GM12892 (cell line): Measurements from ENCODE around the gene AMZ1.
"Not testable (repeated sequence)": the region's sequence is repeated elsewhere in the genome, so short reads cannot be mapped to it uniquely, and the experiment has no call there.

Source experiments
- DNase-seq: peaks from one replicate; pipeline ENCODE4 v3.0.0; 2011; ENCODE audit not compliant: insufficient read length
- FAIRE-seq: peaks from 2 replicates; lab custom pipeline; 2011; peaks lifted over from hg19 to GRCh38; lab: Jason Lieb, UNC
- POLR2A ChIP-seq: IDR thresholded peaks from 2 replicates; pipeline ENCODE4 v1.6.1; 2011; ENCODE audit warnings: low read depth, low read length, control low read depth
- POLR2AphosphoS5 ChIP-seq: IDR thresholded peaks from 2 replicates; pipeline ENCODE4 v1.6.1; 2011; ENCODE audit warnings: low read depth, low read length, control low read depth
- TAF1 ChIP-seq: IDR thresholded peaks from 2 replicates; pipeline ENCODE4 v1.6.1; 2011; ENCODE audit warnings: low read depth, mild to moderate bottlenecking, control low read depth, low read length, borderline replicate concordance

Gene AMZ1

DNA sequence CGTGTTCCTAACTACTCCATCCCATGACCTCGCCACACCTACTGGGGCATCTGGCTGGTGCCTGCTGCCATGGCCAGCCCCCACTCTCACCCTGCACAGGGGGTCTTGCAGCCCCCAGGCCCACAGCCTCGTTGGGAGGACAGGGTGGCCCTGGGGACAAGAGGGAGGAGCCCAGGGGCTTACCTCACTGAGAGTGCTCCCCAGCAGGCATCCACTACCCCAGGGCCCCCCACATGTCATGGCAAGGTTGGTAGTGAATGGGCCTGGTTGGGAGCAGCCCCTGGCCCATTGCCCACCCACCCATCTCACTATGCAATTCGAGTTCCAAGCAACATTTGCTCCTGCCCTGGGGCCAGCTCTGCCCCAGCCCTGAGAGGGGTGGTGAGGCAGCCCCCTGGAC is 24.0 kb upstream of the AMZ1 start:
- no peak for DNase-seq
- TF ChIP-seq POLR2A (no peak), TAF1 (no peak)
- FAIRE-seq = no peak

DNA sequence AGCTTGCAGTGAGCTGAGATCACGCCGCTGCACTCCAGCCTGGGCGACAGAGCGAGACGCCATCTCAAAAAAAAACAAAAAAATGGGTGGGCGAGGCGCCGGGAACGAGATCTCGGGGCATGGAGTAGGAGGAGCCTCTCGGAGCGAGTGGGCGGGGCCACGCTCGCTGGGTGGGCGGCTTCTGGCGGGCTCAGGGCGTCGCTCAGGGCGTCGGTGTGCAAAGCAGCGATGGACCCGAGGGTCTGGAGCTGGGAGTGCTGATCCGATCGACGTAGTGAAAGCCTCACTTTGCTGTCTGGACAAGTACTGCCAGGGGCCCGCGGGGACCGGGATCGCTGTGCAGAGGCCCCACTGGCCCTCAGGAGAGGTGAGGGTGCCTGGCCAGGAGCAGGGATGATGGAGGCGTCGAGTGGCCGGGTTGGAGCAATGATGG is 22.6 kb upstream of the AMZ1 start:
- FAIRE-seq (no peak), DNase-seq (no peak)
- no peak for TF ChIP-seq POLR2AphosphoS5
- TF ChIP-seq POLR2A = no peak
- TF ChIP-seq TAF1 = no peak

DNA sequence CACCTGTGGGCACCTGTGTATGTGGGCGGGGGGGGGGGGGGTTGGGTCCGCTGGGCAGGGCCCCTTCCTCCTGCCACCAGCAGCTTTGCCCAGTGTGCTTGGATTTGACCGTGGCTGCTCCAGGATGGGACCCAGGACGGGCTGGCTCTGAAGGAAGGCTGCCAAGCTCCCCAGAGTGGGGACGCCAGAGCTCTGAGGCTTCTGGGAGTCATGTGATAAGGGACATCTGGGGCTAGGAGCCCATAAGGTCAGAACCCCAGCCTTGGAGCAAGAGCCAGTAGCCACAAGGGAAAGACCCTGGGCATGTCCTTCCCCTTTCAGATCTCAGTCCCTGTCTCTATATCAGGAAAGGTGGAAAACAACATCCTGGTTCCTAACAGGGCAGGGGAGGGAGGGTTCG is 21.8 kb upstream of the AMZ1 start:
- TF ChIP-seq POLR2A (no peak), TAF1 (no peak), POLR2AphosphoS5 (no peak)

DNA sequence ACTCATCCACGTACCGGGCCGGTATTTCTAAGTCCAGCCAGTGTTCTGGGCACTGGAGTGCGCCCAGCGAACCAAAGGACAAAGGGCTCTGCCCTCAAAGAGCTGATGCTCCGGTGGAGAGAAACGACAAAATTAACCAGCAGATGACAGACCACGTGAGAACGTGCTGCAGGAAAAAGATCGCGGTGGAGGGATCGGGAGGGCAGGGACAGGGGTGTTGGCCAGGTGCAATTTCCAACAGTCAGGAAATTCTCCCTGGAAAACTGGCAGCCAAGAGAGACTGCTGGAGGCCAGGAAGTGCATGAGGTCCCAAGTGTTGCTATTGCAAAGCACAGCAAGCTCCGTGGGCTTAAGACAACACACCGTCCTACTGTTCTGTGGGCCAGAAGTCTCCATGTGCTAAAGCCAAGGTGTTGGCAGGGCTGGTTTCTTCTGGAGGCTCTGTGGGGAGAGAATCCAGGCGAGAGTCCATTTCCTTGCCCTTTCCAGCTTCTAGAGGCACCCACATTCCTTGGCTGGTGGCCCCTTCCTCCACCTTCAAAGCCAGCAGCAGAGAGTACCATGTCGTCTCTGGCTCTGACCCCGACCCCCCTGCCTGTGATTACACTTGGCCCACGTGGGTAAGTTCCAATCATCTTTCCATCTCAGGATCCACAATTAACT is 21.3 kb upstream of the AMZ1 start:
- TF ChIP-seq POLR2A = no peak
- no peak for TF ChIP-seq POLR2AphosphoS5
- TF ChIP-seq TAF1 = no peak
- FAIRE-seq = no peak
- no peak for DNase-seq

More for the DNA sequence above, 21.8 kb upstream of the AMZ1 start:
- FAIRE-seq (no peak), DNase-seq (no peak)

DNA sequence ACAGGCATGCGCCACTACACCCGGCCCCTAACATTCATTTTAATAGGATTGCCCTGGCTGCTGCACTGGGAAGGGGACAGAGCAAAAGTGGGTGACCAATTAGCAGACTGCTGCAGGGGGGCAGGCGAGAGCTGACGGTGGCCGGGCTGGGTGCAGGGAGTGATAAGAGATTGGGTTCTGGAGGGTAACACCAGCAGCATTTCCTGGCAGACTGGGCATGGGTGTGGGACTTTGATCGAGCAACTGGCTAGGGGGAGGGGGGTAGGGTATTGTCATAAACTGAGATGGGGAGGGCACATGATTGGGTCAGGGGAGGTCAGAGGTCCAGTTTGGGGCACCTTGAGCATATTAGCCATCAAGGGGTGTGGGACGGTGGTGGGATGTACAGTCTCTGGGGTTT is 20.2 kb upstream of the AMZ1 start:
- DNase-seq (no peak), FAIRE-seq (no peak)
- no peak for TF ChIP-seq POLR2A
- no peak for TF ChIP-seq POLR2AphosphoS5
- TF ChIP-seq TAF1 = no peak

DNA sequence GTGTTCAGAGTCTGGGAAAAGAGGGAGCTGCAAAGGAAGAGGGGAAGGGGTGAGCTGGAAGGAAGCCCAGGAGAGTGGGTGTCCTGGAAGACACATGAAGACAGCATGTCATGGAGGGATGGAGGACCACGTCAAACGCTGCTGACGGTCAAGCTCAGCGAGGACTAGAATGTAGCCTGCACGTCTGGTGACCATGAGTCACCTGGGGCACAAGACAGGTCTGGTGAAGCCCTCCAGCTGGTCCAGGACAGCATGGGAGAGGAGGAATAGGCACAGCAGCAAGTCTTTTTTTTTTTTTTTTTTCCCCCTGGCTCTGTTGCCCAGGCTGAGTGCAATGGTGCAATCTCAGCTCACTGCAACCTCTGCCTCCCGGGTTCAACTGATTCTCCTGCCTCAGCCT is 19.6 kb upstream of the AMZ1 start:
- TF ChIP-seq POLR2A (no peak), TAF1 (no peak), POLR2AphosphoS5 (no peak)
- no peak for DNase-seq
- no peak for FAIRE-seq

DNA sequence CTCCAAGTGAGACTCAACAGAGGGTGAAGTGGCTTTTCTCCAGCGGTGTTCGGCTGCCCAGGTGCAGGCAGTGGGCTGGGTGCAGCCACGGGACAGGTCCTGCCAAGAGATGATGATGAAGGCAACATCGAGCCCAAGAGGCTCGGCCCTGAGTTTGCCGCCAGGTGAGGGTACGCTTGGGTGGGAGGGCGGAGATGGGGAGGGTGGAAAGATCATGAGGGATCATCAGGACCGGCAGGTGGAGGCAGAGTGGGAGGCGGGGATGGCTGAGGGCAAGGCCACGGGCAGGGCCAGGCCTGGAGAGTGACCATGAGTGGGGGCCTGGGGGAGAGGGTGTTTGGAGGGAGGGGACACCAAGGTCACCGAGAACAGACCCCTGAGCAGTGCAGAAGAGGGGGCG is 17.8 kb upstream of the AMZ1 start:
- FAIRE-seq (no peak), DNase-seq (no peak)
- no peak for TF ChIP-seq TAF1
- TF ChIP-seq POLR2A = no peak
- no peak for TF ChIP-seq POLR2AphosphoS5

DNA sequence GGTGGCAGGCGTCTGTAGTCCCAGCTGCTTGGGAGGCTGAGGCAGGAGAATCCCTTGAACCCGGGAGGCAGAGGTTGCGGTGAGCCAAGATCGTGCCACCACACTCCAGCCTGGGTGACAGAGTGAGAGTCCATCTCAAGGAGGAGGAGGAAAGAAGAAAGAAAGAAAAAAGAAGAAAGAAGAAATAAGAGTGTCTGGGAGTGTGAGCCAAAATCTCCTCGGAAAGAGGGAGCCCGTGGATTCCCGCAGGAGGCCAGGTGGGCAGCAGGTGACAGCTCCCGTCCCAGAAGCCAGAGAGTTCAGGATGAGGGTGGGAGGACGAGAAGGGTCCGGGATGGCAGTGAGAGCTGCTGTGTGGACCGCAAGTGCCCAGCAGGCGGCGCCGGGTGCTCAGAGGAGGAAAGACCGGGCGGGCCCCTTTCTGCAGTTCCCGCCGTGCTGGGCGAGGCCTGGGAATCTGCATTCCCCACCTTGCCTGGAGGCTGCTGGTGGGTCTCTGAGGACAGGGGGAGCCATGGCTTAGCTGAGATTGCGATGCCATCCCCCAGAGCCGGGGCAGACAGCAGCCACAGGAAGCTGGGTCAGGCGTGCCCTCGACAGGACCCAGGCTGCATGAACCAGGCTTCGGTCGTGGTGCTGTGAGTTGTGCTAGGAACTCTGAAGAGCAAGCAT is 17.1 kb upstream of the AMZ1 start:
- DNase-seq (peak; percentile 90), FAIRE-seq (peak; percentile 9)
- TF ChIP-seq POLR2A (no peak), POLR2AphosphoS5 (no peak), TAF1 (no peak)

DNA sequence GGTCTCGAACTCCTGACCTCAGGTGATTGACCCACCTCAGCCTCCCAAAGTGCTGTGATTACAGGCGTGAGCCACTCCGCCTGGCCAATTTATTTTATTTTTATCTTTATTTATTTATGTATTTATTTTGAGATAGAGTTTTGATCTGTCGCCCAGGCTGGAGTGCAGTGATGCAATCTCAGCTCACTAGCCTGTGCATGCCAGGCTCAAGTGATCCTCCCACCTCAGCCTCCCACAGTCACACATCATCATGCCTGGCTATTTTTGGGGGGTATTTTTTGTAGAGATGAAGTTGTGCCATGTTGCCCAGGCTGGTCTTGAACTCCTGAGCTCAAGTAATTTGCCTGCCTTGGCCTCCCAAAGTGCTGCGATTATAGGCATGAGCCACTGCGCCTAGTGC is 14.8 kb upstream of the AMZ1 start:
- not testable (repeated sequence) for DNase-seq, FAIRE-seq

DNA sequence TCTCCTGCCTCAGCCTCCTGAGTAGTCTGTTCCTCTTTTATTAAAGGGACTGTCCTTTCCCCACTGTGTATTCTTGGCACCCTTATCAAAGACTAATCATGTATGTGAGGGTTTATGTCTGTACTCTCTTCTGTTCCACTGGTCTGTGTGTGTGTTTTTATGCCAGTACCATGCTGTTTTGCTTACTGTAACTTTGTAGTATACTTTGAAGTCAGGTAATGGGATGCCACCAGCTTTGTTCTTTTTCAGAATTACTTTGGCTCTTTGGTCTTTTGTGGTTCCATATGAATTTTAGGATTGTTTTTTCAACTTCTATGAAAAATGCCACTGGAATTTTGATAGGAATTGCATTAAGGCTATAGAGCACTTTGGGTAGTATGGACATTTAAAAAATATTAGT is 14.1 kb upstream of the AMZ1 start:
- FAIRE-seq (no peak), DNase-seq (no peak)
- no peak for TF ChIP-seq POLR2A
- no peak for TF ChIP-seq TAF1
- no peak for TF ChIP-seq POLR2AphosphoS5

DNA sequence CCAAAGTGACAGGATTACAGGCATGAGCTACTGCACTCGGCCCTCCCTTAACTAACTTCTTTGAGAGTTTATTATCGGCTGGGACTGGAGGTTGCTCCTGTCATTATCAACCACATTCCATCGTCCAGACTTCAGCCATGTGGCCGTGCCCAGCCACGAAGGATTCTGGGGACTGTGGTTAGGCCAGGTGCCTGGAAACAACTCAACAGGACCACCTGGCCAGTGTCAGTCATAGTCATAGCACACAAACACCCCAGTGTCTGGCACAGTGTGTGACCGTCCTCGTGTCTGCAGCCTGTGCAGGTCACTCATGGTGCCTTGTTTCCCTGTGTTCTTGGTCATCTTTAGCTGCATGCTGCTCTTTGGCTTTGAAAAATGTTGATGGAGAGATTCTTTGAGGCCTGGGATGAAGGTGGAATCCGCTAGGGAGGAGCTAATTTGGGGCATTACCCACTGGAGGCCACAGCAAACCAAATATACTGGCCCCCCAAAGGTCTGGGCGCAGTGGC is 12.7 kb upstream of the AMZ1 start:
- FAIRE-seq = no peak
- TF ChIP-seq TAF1 = no peak
- TF ChIP-seq POLR2AphosphoS5 = no peak
- no peak for TF ChIP-seq POLR2A

DNA sequence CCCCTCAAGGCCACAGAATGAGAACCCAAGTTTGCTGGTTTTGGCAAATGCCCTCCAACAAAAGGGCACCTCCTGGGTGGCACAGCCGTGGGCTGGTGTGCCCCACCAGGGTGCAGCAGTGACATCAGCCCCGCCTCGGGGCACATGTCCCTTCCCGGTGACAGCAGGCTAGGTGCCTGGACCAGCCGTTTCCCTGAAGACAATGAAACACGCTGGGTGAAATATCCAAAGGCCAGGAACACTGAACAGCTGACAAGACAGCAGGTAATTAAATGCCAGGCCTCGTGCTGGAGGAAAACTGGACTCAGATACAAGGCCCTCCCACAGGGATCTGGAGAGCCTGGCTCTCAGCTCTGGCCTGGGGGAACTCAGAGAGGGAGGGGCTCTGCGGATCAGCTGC is 11.4 kb upstream of the AMZ1 start:
- not testable (repeated sequence) for DNase-seq, FAIRE-seq

More for the DNA sequence above, 12.7 kb upstream of the AMZ1 start:
- DNase-seq = no peak

DNA sequence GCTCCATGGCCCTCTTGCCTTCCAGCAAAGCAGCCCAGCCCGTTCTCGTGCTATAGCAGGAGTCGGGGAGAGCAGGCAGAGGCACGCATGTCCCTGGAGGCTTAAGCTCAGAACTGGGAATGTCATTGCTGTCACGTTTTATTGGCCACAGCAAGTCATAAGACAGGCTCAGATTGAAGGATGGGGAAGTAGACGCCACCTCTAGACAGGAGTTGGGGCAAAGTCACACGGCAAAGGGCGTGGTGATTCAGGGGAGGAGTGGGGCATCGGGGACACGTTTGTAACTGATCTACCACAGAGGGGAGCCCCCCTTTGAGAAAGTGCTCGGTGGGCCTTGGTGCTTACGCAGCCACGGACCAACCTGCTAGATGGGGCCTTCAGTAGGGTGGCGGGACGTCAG is 9.5 kb upstream of the AMZ1 start:
- not testable (repeated sequence) for DNase-seq
- FAIRE-seq = peak; percentile 30

DNA sequence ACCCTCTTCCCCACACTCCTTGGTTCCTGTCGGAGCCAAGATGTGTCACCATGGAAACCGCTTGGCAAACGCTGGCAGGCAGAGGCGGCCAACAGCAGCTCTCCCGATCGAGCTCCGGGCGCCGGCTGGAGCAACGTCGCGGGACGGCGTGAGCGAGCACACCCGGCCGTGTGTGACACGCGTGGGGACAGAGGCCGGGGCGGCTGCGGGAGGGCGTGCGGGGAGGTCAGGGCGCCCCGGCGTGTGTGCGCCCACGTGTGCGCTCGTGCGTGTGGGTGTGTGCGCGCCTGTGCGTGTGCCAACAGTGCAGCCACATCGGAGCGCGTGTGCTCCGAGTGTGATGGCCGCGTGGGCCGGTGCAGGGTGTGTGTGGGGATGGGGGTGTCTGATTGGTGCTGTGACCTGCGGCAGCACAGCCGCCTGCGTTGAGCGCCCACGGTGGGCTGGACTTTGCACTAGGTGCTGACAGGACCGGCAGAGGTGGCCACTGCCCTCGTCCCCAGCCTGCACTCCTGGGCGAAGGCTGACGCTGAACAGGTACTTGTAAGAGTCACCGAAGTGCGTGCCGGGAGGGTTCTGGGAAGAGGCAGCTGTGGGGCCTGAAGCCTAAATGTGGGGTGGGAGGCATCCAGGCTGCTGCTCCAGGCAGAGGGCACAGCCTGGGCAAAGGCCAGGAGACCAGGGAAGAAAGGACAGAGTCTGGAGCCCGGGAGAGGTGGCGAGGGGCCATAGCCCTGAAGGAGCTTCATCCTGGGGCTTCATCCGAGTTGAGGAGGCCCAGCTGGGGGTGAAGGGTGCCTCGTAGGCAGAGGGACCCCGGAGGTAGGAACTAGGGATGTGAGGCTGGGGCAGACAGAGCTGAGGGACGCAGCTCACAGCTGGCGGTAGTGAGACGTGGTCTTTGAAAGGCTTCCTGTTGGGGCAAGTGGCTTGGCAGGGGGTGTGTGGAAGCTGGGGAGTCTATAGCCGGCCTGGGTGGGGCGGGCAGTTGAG is 8.6 kb upstream of the AMZ1 start:
- not testable (repeated sequence) for FAIRE-seq, DNase-seq
